Stimulated activated naive CD8-positive, alpha-beta T cell treated with anti-CD3 and anti-CD28 coated beads, Interleukin-15, Interleukin-2, amounts not matched to agents 100 ng/mL and 50 ng/mL, for 24 hours (primary cell): ENCODE results near the gene TGFB2.

Experiments used
- H3K27ac Mint-ChIP-seq: one replicate; pipeline ENCODE4 v1.8.0; 2021; ENCODE audit warnings: mild to moderate bottlenecking, mixed read lengths
- H3K27me3 Mint-ChIP-seq: one replicate; pipeline ENCODE4 v1.8.0; 2021; ENCODE audit warnings: mixed read lengths
- H3K36me3 Mint-ChIP-seq: one replicate; pipeline ENCODE4 v1.8.0; 2021; ENCODE audit warnings: low read depth, mixed read lengths
- H3K4me1 Mint-ChIP-seq: one replicate; pipeline ENCODE4 v1.8.0; 2021; ENCODE audit warnings: low read depth, mixed read lengths
- H3K4me3 Mint-ChIP-seq: one replicate; pipeline ENCODE4 v1.8.0; 2021; ENCODE audit warnings: mild to moderate bottlenecking, mixed read lengths
- H3K9me3 Mint-ChIP-seq: one replicate; pipeline ENCODE4 v1.8.0; 2021; ENCODE audit warnings: mixed read lengths

The TGFB2 gene

GRCh38 chr1:218431476-218431875 is 86.3 kb downstream of the TGFB2 start:
- Mint-ChIP-seq H3K27me3 (peaks cover 10% of the 10 kb centered on the region), H3K4me3 (no peak overlapping the region), H3K4me1 (no peaks in the 10 kb centered on the region), H3K36me3 (no peaks in the 10 kb centered on the region), H3K9me3 (no peaks in the 10 kb centered on the region), H3K27ac (no peak overlapping the region)

GRCh38 chr1:218433744-218434143 is 88.6 kb downstream of the TGFB2 start:
- Mint-ChIP-seq H3K4me1 (no peaks in the 10 kb centered on the region), H3K27ac (no peak overlapping the region), H3K36me3 (no peaks in the 10 kb centered on the region), H3K9me3 (no peaks in the 10 kb centered on the region), H3K27me3 (peaks cover 14% of the 10 kb centered on the region), H3K4me3 (no peak overlapping the region)

DNA sequence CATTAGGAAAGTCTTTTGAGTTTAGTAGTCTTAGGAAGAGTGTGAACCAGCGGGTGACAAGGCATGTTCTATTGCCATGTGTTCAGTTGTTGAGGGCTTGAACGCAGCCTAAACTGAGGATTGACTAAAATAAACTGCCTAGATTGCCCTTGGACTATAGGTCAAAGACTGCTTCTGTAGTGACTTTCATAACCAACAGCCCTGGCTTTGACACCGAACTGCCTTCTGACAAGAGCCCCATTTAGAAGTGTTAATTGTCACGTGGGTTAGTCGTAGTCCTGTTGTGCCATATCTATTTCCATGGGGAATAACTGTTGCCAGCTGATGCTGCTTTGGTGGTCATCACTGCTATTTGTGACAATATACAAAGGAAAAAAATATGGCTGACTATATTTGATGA is 90.4 kb downstream of the TGFB2 start:
- Mint-ChIP-seq H3K36me3 (no peaks in the 10 kb centered on the region), H3K27me3 (peaks cover 17% of the 10 kb centered on the region), H3K4me3 (no peak overlapping the region), H3K4me1 (no peaks in the 10 kb centered on the region), H3K27ac (no peak overlapping the region), H3K9me3 (no peaks in the 10 kb centered on the region)

DNA sequence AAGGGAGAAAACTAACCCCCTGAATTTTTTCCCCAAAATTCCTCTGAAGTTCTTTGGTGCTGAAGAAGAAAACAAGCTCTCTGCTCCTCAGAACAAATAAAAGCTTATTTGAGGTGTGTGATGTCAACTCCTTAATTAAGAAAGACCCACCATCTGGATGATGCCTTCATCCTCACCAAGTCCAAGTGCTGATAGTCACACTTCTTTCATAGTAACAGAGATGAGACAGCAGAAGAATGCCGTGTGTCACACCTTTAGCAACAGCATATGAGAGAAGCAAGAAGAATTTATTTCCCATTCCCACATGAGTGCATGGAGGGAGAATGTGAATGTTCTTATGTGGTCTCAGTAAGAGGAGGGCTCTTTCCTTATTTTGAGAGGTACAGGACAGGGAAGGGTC is 91.2 kb downstream of the TGFB2 start:
- H3K4me3 Mint-ChIP-seq: no peak overlapping the region
- H3K4me1 Mint-ChIP-seq: no peaks in the 10 kb centered on the region
- no peaks in the 10 kb centered on the region for H3K36me3 Mint-ChIP-seq
- peaks cover 20% of the 10 kb centered on the region for H3K27me3 Mint-ChIP-seq
- H3K27ac Mint-ChIP-seq: no peak overlapping the region
- H3K9me3 Mint-ChIP-seq: no peaks in the 10 kb centered on the region

GRCh38 chr1:218436997-218437396 is 91.9 kb downstream of the TGFB2 start:
- Mint-ChIP-seq H3K4me3 (no peak overlapping the region), H3K27ac (no peak overlapping the region), H3K36me3 (no peaks in the 10 kb centered on the region), H3K27me3 (peaks cover 16% of the 10 kb centered on the region), H3K4me1 (no peaks in the 10 kb centered on the region), H3K9me3 (no peaks in the 10 kb centered on the region)

DNA sequence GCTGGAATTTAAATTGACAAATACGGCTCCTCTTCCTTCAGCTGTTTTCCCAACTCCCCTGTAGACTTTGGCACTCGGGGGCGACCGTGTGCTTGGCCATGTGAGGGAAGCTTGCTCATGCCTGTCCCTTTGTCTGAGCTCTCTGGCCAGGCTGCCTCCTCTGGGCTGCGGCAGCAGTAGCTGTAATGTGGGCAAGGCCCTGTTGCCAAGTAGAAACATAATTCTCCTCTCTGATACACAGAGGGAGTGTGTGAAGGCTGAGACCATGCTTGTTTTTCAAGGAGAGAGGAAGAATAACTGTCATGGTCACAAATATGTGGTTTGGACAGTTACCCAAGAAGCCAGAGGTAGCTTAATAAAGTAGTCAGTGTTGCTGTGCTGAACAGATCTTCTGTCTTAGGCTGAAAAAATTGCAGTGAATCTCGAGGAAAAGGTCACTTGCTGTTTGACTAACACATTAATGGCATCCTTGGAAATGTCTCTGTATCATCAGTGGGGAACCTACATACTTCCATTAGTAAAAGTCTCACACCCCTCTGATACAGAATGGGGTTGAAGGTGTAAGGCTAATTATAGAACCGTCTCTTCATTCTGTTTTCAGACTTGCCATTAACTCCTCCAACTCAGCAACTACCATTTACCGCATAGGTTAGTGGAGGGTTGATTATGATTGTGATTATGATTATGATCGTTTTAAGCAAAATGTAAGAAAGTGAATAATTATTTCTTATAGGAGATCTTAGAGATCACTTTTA is 94.6 kb downstream of the TGFB2 start:
- peaks cover 13% of the 10 kb centered on the region for H3K27me3 Mint-ChIP-seq
- no peak overlapping the region for H3K4me3 Mint-ChIP-seq
- H3K9me3 Mint-ChIP-seq: no peaks in the 10 kb centered on the region
- no peak overlapping the region for H3K27ac Mint-ChIP-seq
- no peaks in the 10 kb centered on the region for H3K4me1 Mint-ChIP-seq
- H3K36me3 Mint-ChIP-seq: no peaks in the 10 kb centered on the region

DNA sequence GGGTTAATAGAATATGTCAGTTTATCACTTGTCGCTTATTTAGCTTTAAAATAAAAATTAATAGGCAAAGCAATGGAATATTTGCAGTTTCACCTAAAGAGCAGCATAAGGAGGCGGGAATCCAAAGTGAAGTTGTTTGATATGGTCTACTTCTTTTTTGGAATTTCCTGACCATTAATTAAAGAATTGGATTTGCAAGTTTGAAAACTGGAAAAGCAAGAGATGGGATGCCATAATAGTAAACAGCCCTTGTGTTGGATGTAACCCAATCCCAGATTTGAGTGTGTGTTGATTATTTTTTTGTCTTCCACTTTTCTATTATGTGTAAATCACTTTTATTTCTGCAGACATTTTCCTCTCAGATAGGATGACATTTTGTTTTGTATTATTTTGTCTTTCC is 98.1 kb downstream of the TGFB2 start:
- Mint-ChIP-seq H3K4me3 (no peak overlapping the region), H3K9me3 (no peaks in the 10 kb centered on the region), H3K27ac (no peak overlapping the region), H3K27me3 (peaks cover 14% of the 10 kb centered on the region), H3K4me1 (no peaks in the 10 kb centered on the region), H3K36me3 (no peaks in the 10 kb centered on the region)

GRCh38 chr1:218444173-218444572 is 99.0 kb downstream of the TGFB2 start:
- H3K4me3 Mint-ChIP-seq: no peak overlapping the region
- no peak overlapping the region for H3K27ac Mint-ChIP-seq
- H3K9me3 Mint-ChIP-seq: no peaks in the 10 kb centered on the region
- H3K4me1 Mint-ChIP-seq: no peaks in the 10 kb centered on the region
- H3K27me3 Mint-ChIP-seq: peaks cover 9% of the 10 kb centered on the region
- no peaks in the 10 kb centered on the region for H3K36me3 Mint-ChIP-seq

- Mint-ChIP-seq H3K4me1 (no peaks in the 10 kb centered on the region), H3K36me3 (no peaks in the 10 kb centered on the region), H3K4me3 (no peak overlapping the region), H3K9me3 (no peaks in the 10 kb centered on the region), H3K27me3 (peaks cover 7% of the 10 kb centered on the region), H3K27ac (no peak overlapping the region)
Measured at GRCh38 chr1:218444588-218444987, 99.5 kb downstream of the TGFB2 start.

- no peak overlapping the region for H3K4me3 Mint-ChIP-seq
- H3K36me3 Mint-ChIP-seq: no peaks in the 10 kb centered on the region
- no peaks in the 10 kb centered on the region for H3K9me3 Mint-ChIP-seq
- H3K27me3 Mint-ChIP-seq: peaks cover 11% of the 10 kb centered on the region
- H3K27ac Mint-ChIP-seq: no peak overlapping the region
- H3K4me1 Mint-ChIP-seq: no peaks in the 10 kb centered on the region
Measured at GRCh38 chr1:218447010-218447689, 102.0 kb downstream of the TGFB2 start.

- Mint-ChIP-seq H3K4me1 (no peaks in the 10 kb centered on the region), H3K4me3 (no peak overlapping the region), H3K9me3 (no peaks in the 10 kb centered on the region), H3K27ac (no peak overlapping the region), H3K27me3 (peaks cover 16% of the 10 kb centered on the region), H3K36me3 (no peaks in the 10 kb centered on the region)
Measured at GRCh38 chr1:218451415-218451814, 106.3 kb downstream of the TGFB2 start.

- Mint-ChIP-seq H3K27me3 (peaks cover 16% of the 10 kb centered on the region), H3K4me1 (no peaks in the 10 kb centered on the region), H3K9me3 (no peaks in the 10 kb centered on the region), H3K4me3 (no peak overlapping the region), H3K36me3 (no peaks in the 10 kb centered on the region), H3K27ac (no peak overlapping the region)
Measured at GRCh38 chr1:218454700-218455282, 109.7 kb downstream of the TGFB2 start.

DNA sequence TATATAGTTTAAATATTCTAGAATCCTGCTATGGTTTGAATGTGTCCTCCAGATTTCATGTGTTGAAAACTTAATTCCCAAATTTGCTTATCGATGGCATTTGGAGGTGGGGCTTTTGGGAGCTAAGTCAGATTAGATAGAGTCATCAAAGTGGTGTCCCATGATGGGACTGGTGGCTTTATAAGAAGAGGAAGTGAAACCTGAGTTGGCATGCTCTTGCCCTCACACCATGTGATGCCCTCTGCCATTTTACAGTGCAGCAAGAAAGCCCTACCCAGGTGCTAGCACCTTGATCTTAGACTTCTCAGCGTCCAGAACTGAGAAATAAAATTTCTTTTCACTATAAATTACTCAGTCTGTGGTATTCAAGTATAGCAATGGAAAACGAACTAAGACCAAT is 111.3 kb downstream of the TGFB2 start:
- H3K9me3 Mint-ChIP-seq: no peaks in the 10 kb centered on the region
- no peak overlapping the region for H3K4me3 Mint-ChIP-seq
- no peak overlapping the region for H3K27ac Mint-ChIP-seq
- no peaks in the 10 kb centered on the region for H3K36me3 Mint-ChIP-seq
- peaks cover 15% of the 10 kb centered on the region for H3K27me3 Mint-ChIP-seq
- H3K4me1 Mint-ChIP-seq: no peaks in the 10 kb centered on the region

DNA sequence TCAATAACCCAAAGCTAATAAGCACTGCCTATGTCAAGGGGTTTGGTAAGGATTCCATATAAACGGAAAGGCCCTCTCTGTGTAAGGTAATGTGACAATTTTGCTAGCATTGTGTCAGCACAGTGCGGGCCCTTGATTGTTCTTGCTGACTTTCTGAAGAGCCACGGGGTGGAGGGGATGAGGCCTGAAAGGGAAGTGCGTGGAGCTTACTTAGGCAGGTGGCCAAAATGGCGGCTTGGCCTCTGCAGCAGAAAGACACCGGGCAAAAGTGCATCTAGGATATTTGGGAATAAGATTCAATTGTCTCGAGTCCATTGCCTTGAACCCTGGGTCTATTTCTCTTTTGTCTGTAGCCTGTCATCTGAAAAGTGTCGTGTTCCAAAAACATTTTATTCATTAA is 114.3 kb downstream of the TGFB2 start:
- Mint-ChIP-seq H3K4me1 (no peaks in the 10 kb centered on the region), H3K4me3 (no peak overlapping the region), H3K36me3 (no peaks in the 10 kb centered on the region), H3K27me3 (peaks cover 12% of the 10 kb centered on the region), H3K9me3 (no peaks in the 10 kb centered on the region), H3K27ac (no peak overlapping the region)

DNA sequence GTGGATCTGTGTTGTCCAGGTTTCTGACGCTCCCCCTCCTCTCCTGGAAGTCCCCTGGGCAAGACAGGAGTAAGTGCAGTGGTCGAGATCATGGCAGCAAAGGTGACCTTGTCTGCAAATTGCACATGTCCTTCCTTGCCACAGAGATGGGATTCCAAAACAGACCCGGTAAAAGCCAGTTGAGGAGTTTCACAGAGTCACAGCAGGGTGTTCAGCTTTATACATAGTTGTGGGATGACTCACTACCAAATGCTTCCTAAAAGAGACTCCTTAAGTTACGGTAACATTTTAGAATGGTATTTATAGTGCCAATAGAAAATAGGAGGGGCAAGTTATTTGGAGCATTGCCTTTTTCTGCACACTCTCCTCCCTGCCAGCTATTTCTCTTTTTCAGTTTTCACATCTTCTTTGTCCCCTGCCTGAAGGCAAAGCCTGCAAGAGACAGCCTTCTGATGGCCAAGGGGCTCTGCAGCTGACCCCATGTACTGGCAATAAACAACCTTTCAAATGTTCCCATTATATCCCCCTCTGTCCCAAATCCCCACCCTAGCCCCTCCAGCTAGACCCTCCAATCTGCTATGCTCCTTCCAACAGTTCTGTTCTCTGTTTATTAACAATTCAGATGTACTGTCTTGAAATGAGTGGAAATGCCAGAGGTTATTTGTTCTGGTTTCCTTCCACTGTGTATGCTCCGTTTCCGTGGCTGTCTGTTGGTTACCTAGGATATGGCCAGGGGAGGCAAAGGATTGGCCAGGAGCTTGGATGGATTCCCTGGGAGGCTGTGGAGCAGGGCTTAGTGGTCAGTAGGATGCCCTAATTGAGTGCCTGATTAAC is 115.0 kb downstream of the TGFB2 start:
- no peaks in the 10 kb centered on the region for H3K9me3 Mint-ChIP-seq
- H3K4me1 Mint-ChIP-seq: no peaks in the 10 kb centered on the region
- H3K27ac Mint-ChIP-seq: no peak overlapping the region
- peaks cover 10% of the 10 kb centered on the region for H3K27me3 Mint-ChIP-seq
- no peak overlapping the region for H3K4me3 Mint-ChIP-seq
- H3K36me3 Mint-ChIP-seq: no peaks in the 10 kb centered on the region
